ENCODE measurements around the gene FBLN2.

GRCh38 chr3:13535905-13536304 is 13.0 kb upstream of the FBLN2 start:
- TF ChIP-seq, protein P1, sequence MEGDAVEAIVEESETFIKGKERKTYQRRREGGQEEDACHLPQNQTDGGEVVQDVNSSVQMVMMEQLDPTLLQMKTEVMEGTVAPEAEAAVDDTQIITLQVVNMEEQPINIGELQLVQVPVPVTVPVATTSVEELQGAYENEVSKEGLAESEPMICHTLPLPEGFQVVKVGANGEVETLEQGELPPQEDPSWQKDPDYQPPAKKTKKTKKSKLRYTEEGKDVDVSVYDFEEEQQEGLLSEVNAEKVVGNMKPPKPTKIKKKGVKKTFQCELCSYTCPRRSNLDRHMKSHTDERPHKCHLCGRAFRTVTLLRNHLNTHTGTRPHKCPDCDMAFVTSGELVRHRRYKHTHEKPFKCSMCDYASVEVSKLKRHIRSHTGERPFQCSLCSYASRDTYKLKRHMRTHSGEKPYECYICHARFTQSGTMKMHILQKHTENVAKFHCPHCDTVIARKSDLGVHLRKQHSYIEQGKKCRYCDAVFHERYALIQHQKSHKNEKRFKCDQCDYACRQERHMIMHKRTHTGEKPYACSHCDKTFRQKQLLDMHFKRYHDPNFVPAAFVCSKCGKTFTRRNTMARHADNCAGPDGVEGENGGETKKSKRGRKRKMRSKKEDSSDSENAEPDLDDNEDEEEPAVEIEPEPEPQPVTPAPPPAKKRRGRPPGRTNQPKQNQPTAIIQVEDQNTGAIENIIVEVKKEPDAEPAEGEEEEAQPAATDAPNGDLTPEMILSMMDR (IDR thresholded peaks at IDR 0.05) = no peak
- TF ChIP-seq POLR2A (IDR thresholded peaks at IDR 0.05) = no peak

Measured in gastroesophageal sphincter (tissue), 3 donors.